ENCODE data around the gene MRPL41. TPM values are rescaled to one million over a fixed set of nuclear protein-coding genes. Genes with fewer than 3 reads are reported as not detected.
A peak's percentile ranks its signal among the peaks of the same experiment; 100 is the strongest.
"Not testable (repeated sequence)": the region's sequence is repeated elsewhere in the genome, so short reads cannot be mapped to it uniquely, and the experiment has no call there.

The MRPL41 gene
- total RNA-seq, 1 donor from 2014 or later: 32.9 TPM

- H3K9me3 ChIP-seq (ENCODE audit: control insufficient read depth in 3 of 3, low read length in 3 of 3): no peaks in the 10 kb centered on the region
- no peak overlapping the region for H3K9ac ChIP-seq (ENCODE audit: low read depth in 1 of 3, low read length in 3 of 3)
- no peak overlapping the region for H3K27ac ChIP-seq (ENCODE audit: low read depth, low read length)
- H3K27me3 ChIP-seq (ENCODE audit: control insufficient read depth in 3 of 3, insufficient read depth in 3 of 3, low read length in 3 of 3): no peaks in the 10 kb centered on the region
- H3K36me3 ChIP-seq (ENCODE audit: control insufficient read depth in 3 of 3, insufficient read depth in 3 of 3, low read length in 3 of 3): peaks cover 7 to 13% (median 12%) of the 10 kb centered on the region in 3 donors
- H3K4me3 ChIP-seq (ENCODE audit: low read length in 3 of 3): no peak overlapping the region
- peaks cover 0 to 14% (median 8%) of the 10 kb centered on the region in 3 donors for H3K4me1 ChIP-seq (ENCODE audit: control insufficient read depth in 3 of 3, insufficient read depth in 3 of 3, low read length in 3 of 3)
These were observed 28.8 kb upstream of the MRPL41 start for GRCh38 chr9:137522746-137523455.

GRCh38 chr9:137524161-137524980 is 27.3 kb upstream of the MRPL41 start:
- no peak overlapping the region for H3K9ac ChIP-seq (ENCODE audit: low read depth in 1 of 3, low read length in 3 of 3)
- no peak overlapping the region for H3K4me3 ChIP-seq (ENCODE audit: low read length in 3 of 3)
- H3K9me3 ChIP-seq (ENCODE audit: control insufficient read depth in 3 of 3, low read length in 3 of 3): no peaks in the 10 kb centered on the region
- peaks cover 7 to 11% (median 11%) of the 10 kb centered on the region in 3 donors for H3K36me3 ChIP-seq (ENCODE audit: control insufficient read depth in 3 of 3, insufficient read depth in 3 of 3, low read length in 3 of 3)
- no peaks in the 10 kb centered on the region for H3K27me3 ChIP-seq (ENCODE audit: control insufficient read depth in 3 of 3, insufficient read depth in 3 of 3, low read length in 3 of 3)
- peaks cover 0 to 14% (median 8%) of the 10 kb centered on the region in 3 donors for H3K4me1 ChIP-seq (ENCODE audit: control insufficient read depth in 3 of 3, insufficient read depth in 3 of 3, low read length in 3 of 3)
- no peak overlapping the region for H3K27ac ChIP-seq (ENCODE audit: low read depth, low read length)

GRCh38 chr9:137524981-137525317 is 26.7 kb upstream of the MRPL41 start:
- H3K9ac ChIP-seq (ENCODE audit: low read depth in 1 of 3, low read length in 3 of 3): no peak overlapping the region
- H3K36me3 ChIP-seq (ENCODE audit: control insufficient read depth in 3 of 3, insufficient read depth in 3 of 3, low read length in 3 of 3): peaks cover under 1 to 7% (median 7%) of the 10 kb centered on the region in 3 donors
- no peaks in the 10 kb centered on the region for H3K9me3 ChIP-seq (ENCODE audit: control insufficient read depth in 3 of 3, low read length in 3 of 3)
- H3K27me3 ChIP-seq (ENCODE audit: control insufficient read depth in 3 of 3, insufficient read depth in 3 of 3, low read length in 3 of 3): no peaks in the 10 kb centered on the region
- H3K4me3 ChIP-seq (ENCODE audit: low read length in 3 of 3): no peak overlapping the region
- H3K27ac ChIP-seq (ENCODE audit: low read depth, low read length): no peak overlapping the region
- peaks cover 0 to 14% (median 8%) of the 10 kb centered on the region in 3 donors for H3K4me1 ChIP-seq (ENCODE audit: control insufficient read depth in 3 of 3, insufficient read depth in 3 of 3, low read length in 3 of 3)

- Histone ChIP-seq H3K27ac (ENCODE audit: low read depth, low read length) (no peak overlapping the region), H3K9ac (ENCODE audit: low read depth in 1 of 3, low read length in 3 of 3) (no peak overlapping the region)
These were observed 21.3 kb upstream of the MRPL41 start for GRCh38 chr9:137530331-137530730.

GRCh38 chr9:137531099-137531765 is 20.4 kb upstream of the MRPL41 start:
- Histone ChIP-seq H3K9ac (ENCODE audit: low read depth in 1 of 3, low read length in 3 of 3) (no peak overlapping the region), H3K27me3 (ENCODE audit: control insufficient read depth in 3 of 3, insufficient read depth in 3 of 3, low read length in 3 of 3) (no peaks in the 10 kb centered on the region), H3K9me3 (ENCODE audit: control insufficient read depth in 3 of 3, low read length in 3 of 3) (no peaks in the 10 kb centered on the region), H3K36me3 (ENCODE audit: control insufficient read depth in 3 of 3, insufficient read depth in 3 of 3, low read length in 3 of 3) (peaks cover 0 to 2% (median 0%) of the 10 kb centered on the region in 3 donors), H3K4me1 (ENCODE audit: control insufficient read depth in 3 of 3, insufficient read depth in 3 of 3, low read length in 3 of 3) (peaks cover 6 to 11% (median 10%) of the 10 kb centered on the region in 3 donors), H3K27ac (ENCODE audit: low read depth, low read length) (no peak overlapping the region), H3K4me3 (ENCODE audit: low read length in 3 of 3) (no peak overlapping the region)

More at GRCh38 chr9:137530331-137530730, 21.3 kb upstream of the MRPL41 start:
- no peaks in the 10 kb centered on the region for H3K9me3 ChIP-seq (ENCODE audit: control insufficient read depth in 3 of 3, low read length in 3 of 3)
- H3K27me3 ChIP-seq (ENCODE audit: control insufficient read depth in 3 of 3, insufficient read depth in 3 of 3, low read length in 3 of 3): no peaks in the 10 kb centered on the region
- no peaks in the 10 kb centered on the region for H3K36me3 ChIP-seq (ENCODE audit: control insufficient read depth in 3 of 3, insufficient read depth in 3 of 3, low read length in 3 of 3)
- no peak overlapping the region for H3K4me3 ChIP-seq (ENCODE audit: low read length in 3 of 3)
- peaks cover 6 to 11% (median 10%) of the 10 kb centered on the region in 3 donors for H3K4me1 ChIP-seq (ENCODE audit: control insufficient read depth in 3 of 3, insufficient read depth in 3 of 3, low read length in 3 of 3)

- H3K27ac ChIP-seq (ENCODE audit: low read depth, low read length); H3K27me3 ChIP-seq (ENCODE audit: control insufficient read depth in 3 of 3, insufficient read depth in 3 of 3, low read length in 3 of 3); H3K9me3 ChIP-seq (ENCODE audit: control insufficient read depth in 3 of 3, low read length in 3 of 3); H3K9ac ChIP-seq (ENCODE audit: low read depth in 1 of 3, low read length in 3 of 3); H3K4me3 ChIP-seq (ENCODE audit: low read length in 3 of 3); H3K36me3 ChIP-seq (ENCODE audit: control insufficient read depth in 3 of 3, insufficient read depth in 3 of 3, low read length in 3 of 3): not testable (repeated sequence)
- H3K4me1 ChIP-seq (ENCODE audit: control insufficient read depth in 3 of 3, insufficient read depth in 3 of 3, low read length in 3 of 3): peaks cover 6 to 11% (median 10%) of the 10 kb centered on the region in 3 donors
These were observed 18.7 kb upstream of the MRPL41 start for GRCh38 chr9:137532891-137533468.

GRCh38 chr9:137534256-137535119 is 17.2 kb upstream of the MRPL41 start:
- Histone ChIP-seq H3K4me1 (ENCODE audit: control insufficient read depth in 3 of 3, insufficient read depth in 3 of 3, low read length in 3 of 3) (peaks cover 6 to 11% (median 10%) of the 10 kb centered on the region in 3 donors), H3K4me3 (ENCODE audit: low read length in 3 of 3) (no peak overlapping the region), H3K36me3 (ENCODE audit: control insufficient read depth in 3 of 3, insufficient read depth in 3 of 3, low read length in 3 of 3) (peaks cover 0 to 12% (median 10%) of the 10 kb centered on the region in 3 donors), H3K9me3 (ENCODE audit: control insufficient read depth in 3 of 3, low read length in 3 of 3) (no peaks in the 10 kb centered on the region), H3K27ac (ENCODE audit: low read depth, low read length) (no peak overlapping the region), H3K9ac (ENCODE audit: low read depth in 1 of 3, low read length in 3 of 3) (peak overlapping the region in 2 of 3 donors; percentile 40 to 51), H3K27me3 (ENCODE audit: control insufficient read depth in 3 of 3, insufficient read depth in 3 of 3, low read length in 3 of 3) (no peaks in the 10 kb centered on the region)

- H3K9ac ChIP-seq (ENCODE audit: low read depth in 1 of 3, low read length in 3 of 3): peak overlapping the region in 2 of 3 donors; percentile 40 to 51
- H3K9me3 ChIP-seq (ENCODE audit: control insufficient read depth in 3 of 3, low read length in 3 of 3): no peaks in the 10 kb centered on the region
- H3K36me3 ChIP-seq (ENCODE audit: control insufficient read depth in 3 of 3, insufficient read depth in 3 of 3, low read length in 3 of 3): peaks cover under 1 to 13% (median 12%) of the 10 kb centered on the region in 3 donors
- no peaks in the 10 kb centered on the region for H3K27me3 ChIP-seq (ENCODE audit: control insufficient read depth in 3 of 3, insufficient read depth in 3 of 3, low read length in 3 of 3)
- H3K4me1 ChIP-seq (ENCODE audit: control insufficient read depth in 3 of 3, insufficient read depth in 3 of 3, low read length in 3 of 3): peaks cover 6 to 11% (median 10%) of the 10 kb centered on the region in 3 donors
- H3K4me3 ChIP-seq (ENCODE audit: low read length in 3 of 3): no peak overlapping the region
- H3K27ac ChIP-seq (ENCODE audit: low read depth, low read length): no peak overlapping the region
These were observed 16.6 kb upstream of the MRPL41 start for GRCh38 chr9:137535120-137535428.

- H3K27me3 ChIP-seq (ENCODE audit: control insufficient read depth in 3 of 3, insufficient read depth in 3 of 3, low read length in 3 of 3); H3K27ac ChIP-seq (ENCODE audit: low read depth, low read length); H3K4me3 ChIP-seq (ENCODE audit: low read length in 3 of 3); H3K4me1 ChIP-seq (ENCODE audit: control insufficient read depth in 3 of 3, insufficient read depth in 3 of 3, low read length in 3 of 3); H3K9ac ChIP-seq (ENCODE audit: low read depth in 1 of 3, low read length in 3 of 3); H3K9me3 ChIP-seq (ENCODE audit: control insufficient read depth in 3 of 3, low read length in 3 of 3): not testable (repeated sequence)
- H3K36me3 ChIP-seq (ENCODE audit: control insufficient read depth in 3 of 3, insufficient read depth in 3 of 3, low read length in 3 of 3): peaks cover 6 to 23% (median 22%) of the 10 kb centered on the region in 3 donors
These were observed 15.0 kb upstream of the MRPL41 start for GRCh38 chr9:137536594-137537131.

Data from skeletal muscle tissue (tissue), 4 donors.